ENCODE results near the gene ASIC4. TPM values are rescaled to one million over a fixed set of nuclear protein-coding genes. Genes with fewer than 3 reads are reported as not detected.

The ASIC4 gene
- total and polyA plus RNA-seq, 2 of the 13 experiments (the other 11 are each of a cell fraction or from before 2014, with no cell fraction given), result 0.03 TPM; not detected in 1

DNA sequence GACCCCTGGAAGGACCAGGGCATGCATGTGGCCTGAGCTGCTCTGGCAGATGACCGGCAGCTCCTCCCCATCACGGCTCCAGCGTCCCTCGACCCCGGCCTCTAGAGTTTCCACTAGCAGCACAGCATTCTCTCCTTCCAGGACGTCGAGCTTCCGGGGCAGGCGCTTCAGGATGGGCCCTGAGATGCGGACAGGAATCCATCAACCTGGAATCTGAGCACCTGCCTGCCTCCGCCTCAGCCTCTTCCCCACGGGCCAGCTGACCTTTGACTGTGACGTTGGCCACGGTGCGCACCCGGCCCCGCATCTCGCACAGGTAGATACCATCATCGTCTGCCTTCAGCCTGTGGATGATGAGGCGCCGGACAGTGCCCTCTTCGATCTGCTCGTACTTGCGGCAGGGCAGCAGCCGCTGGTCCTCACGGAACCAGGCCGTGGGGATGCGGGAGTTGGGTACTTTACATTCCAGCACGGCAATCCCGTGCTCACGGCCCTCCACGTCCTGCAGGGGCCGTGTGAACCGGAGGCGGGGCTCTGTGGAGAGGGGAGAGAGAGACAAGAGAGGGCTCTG is 53.6 kb downstream of the ASIC4 start (continued):
- TF ChIP-seq, protein P1, sequence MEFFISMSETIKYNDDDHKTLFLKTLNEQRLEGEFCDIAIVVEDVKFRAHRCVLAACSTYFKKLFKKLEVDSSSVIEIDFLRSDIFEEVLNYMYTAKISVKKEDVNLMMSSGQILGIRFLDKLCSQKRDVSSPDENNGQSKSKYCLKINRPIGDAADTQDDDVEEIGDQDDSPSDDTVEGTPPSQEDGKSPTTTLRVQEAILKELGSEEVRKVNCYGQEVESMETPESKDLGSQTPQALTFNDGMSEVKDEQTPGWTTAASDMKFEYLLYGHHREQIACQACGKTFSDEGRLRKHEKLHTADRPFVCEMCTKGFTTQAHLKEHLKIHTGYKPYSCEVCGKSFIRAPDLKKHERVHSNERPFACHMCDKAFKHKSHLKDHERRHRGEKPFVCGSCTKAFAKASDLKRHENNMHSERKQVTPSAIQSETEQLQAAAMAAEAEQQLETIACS (CRISPR knock-in tag; IDR thresholded peaks at IDR 0.05), result no peak
- TF ChIP-seq ZNF775 (CRISPR knock-in tag; IDR thresholded peaks at IDR 0.05; ENCODE audit: borderline replicate concordance) (no peak), ZNF276 (CRISPR knock-in tag; IDR thresholded peaks at IDR 0.05; ENCODE audit: low read depth) (no peak), ZFP36L2 (CRISPR knock-in tag; IDR thresholded peaks at IDR 0.05) (no peak), ZNF282 (IDR thresholded peaks at IDR 0.05; ENCODE audit: partially characterized antibody) (no peak), NFYB (CRISPR knock-in tag; IDR thresholded peaks at IDR 0.05) (no peak), MTA3 (CRISPR knock-in tag; IDR thresholded peaks at IDR 0.05) (no peak), ZBTB7B (CRISPR knock-in tag; IDR thresholded peaks at IDR 0.05) (no peak), SPEN (CRISPR knock-in tag; IDR thresholded peaks at IDR 0.05; ENCODE audit: low read depth) (no peak), HES4 (CRISPR knock-in tag; IDR thresholded peaks at IDR 0.05; ENCODE audit: borderline replicate concordance) (0 out of 2 replicates have a peak, but pooled peaks have one; percentile 35), ZNF710 (CRISPR knock-in tag; IDR thresholded peaks at IDR 0.05; ENCODE audit: borderline replicate concordance) (no peak), RFX5 (IDR thresholded peaks at IDR 0.05; ENCODE audit: low read depth, low read length) (no peak), TCF12 (IDR thresholded peaks at IDR 0.05) (no peak), TCF12 (CRISPR knock-in tag; IDR thresholded peaks at IDR 0.05) (no peak), SMAD3 (CRISPR knock-in tag; IDR thresholded peaks at IDR 0.05) (no peak), MIER3 (CRISPR knock-in tag; IDR thresholded peaks at IDR 0.05; ENCODE audit: borderline replicate concordance) (no peak), ZIK1 (CRISPR knock-in tag; IDR thresholded peaks at IDR 0.05; ENCODE audit: borderline replicate concordance, low read depth) (no peak), ZNF839 (CRISPR knock-in tag; IDR thresholded peaks at IDR 0.05; ENCODE audit: borderline replicate concordance) (no peak), CREB1 (IDR thresholded peaks at IDR 0.05) (no peak), CREB1 (CRISPR knock-in tag; IDR thresholded peaks at IDR 0.05) (no peak)
- TF ChIP-seq, protein P2, sequence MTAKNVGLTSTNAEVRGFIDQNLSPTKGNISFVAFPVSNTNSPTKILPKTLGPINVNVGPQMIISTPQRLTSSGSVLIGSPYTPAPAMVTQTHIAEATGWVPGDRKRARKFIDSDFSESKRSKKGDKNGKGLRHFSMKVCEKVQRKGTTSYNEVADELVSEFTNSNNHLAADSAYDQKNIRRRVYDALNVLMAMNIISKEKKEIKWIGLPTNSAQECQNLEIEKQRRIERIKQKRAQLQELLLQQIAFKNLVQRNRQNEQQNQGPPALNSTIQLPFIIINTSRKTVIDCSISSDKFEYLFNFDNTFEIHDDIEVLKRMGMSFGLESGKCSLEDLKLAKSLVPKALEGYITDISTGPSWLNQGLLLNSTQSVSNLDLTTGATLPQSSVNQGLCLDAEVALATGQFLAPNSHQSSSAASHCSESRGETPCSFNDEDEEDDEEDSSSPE (CRISPR knock-in tag; IDR thresholded peaks at IDR 0.05), result no peak
- TF ChIP-seq, protein P3, sequence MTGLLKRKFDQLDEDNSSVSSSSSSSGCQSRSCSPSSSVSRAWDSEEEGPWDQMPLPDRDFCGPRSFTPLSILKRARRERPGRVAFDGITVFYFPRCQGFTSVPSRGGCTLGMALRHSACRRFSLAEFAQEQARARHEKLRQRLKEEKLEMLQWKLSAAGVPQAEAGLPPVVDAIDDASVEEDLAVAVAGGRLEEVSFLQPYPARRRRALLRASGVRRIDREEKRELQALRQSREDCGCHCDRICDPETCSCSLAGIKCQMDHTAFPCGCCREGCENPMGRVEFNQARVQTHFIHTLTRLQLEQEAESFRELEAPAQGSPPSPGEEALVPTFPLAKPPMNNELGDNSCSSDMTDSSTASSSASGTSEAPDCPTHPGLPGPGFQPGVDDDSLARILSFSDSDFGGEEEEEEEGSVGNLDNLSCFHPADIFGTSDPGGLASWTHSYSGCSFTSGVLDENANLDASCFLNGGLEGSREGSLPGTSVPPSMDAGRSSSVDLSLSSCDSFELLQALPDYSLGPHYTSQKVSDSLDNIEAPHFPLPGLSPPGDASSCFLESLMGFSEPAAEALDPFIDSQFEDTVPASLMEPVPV (CRISPR knock-in tag; IDR thresholded peaks at IDR 0.05), result 0 out of 2 replicates have a peak, but pooled peaks have one; percentile 20
- TF ChIP-seq, protein P4, sequence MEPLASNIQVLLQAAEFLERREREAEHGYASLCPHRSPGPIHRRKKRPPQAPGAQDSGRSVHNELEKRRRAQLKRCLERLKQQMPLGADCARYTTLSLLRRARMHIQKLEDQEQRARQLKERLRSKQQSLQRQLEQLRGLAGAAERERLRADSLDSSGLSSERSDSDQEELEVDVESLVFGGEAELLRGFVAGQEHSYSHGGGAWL (CRISPR knock-in tag; IDR thresholded peaks at IDR 0.05), result peak; percentile 41; the same call in 1 of the 2 replicates

Measured in HepG2 (cell line).